ENCODE results near the gene NFASC.

NFASC gene

GRCh38 chr1:204891860-204892259, 21.2 kb downstream of the NFASC start:
- no peak for DNase-seq

- no peak for DNase-seq
These were observed 23.4 kb downstream of the NFASC start for GRCh38 chr1:204894031-204894430.

- no peak for DNase-seq
These were observed 23.9 kb downstream of the NFASC start for GRCh38 chr1:204894606-204895005.

- DNase-seq = no peak
These were observed 25.4 kb downstream of the NFASC start for GRCh38 chr1:204896023-204896422.

- no peak for DNase-seq
These were observed 26.3 kb downstream of the NFASC start for GRCh38 chr1:204896787-204897469.

GRCh38 chr1:204900721-204901120, 30.1 kb downstream of the NFASC start:
- no peak for DNase-seq

- DNase-seq = no peak
These were observed 32.0 kb downstream of the NFASC start for GRCh38 chr1:204902671-204903070.

- DNase-seq = no peak
These were observed 33.7 kb downstream of the NFASC start for GRCh38 chr1:204904228-204904810.

GRCh38 chr1:204909109-204909508, 38.4 kb downstream of the NFASC start:
- no peak for DNase-seq

GRCh38 chr1:204915861-204916495, 45.3 kb downstream of the NFASC start:
- DNase-seq = no peak

GRCh38 chr1:204917802-204918201, 47.1 kb downstream of the NFASC start:
- no peak for DNase-seq

- DNase-seq = no peak
These were observed 49.8 kb downstream of the NFASC start for GRCh38 chr1:204920511-204920910.

GRCh38 chr1:204920967-204921366, 50.3 kb downstream of the NFASC start:
- DNase-seq = no peak

- no peak for DNase-seq
These were observed 51.3 kb downstream of the NFASC start for GRCh38 chr1:204921855-204922516.

- no peak for DNase-seq
These were observed 52.5 kb downstream of the NFASC start for GRCh38 chr1:204923201-204923600.

- DNase-seq = no peak
These were observed 53.0 kb downstream of the NFASC start for GRCh38 chr1:204923626-204924012.

GRCh38 chr1:204924013-204924759, 53.5 kb downstream of the NFASC start:
- DNase-seq = no peak

- no peak for DNase-seq
These were observed 55.0 kb downstream of the NFASC start for GRCh38 chr1:204925701-204926100.

- no peak for DNase-seq
These were observed 57.3 kb downstream of the NFASC start for GRCh38 chr1:204927673-204928641.

GRCh38 chr1:204928671-204929486, 58.2 kb downstream of the NFASC start:
- DNase-seq = no peak

Measured in activated CD4-positive, alpha-beta T cell treated with anti-CD3 and anti-CD28 coated beads, Interleukin-2, amount 50 U/mL, for 4 hours (primary cell).